B cell (primary cell): ENCODE data around the gene NRGN. TPM values are rescaled to one million over a fixed set of nuclear protein-coding genes. Genes with fewer than 3 reads are reported as not detected.

Experiments used
- ATAC-seq: fragments of 200-7000 bp; cut with Tn5 transposase; one replicate; pipeline ENCODE4 v1.10.0; 2021; ENCODE audit warnings: low read depth, mild to moderate bottlenecking, moderate number of reproducible peaks, moderate library complexity
- CTCF ChIA-PET: fragments of 350-600 bp; sonication (Branson Sonifier 250); formaldehyde crosslinking; loops from one replicate; lab custom pipeline; 2021; ENCODE audit warnings: antibody characterized with exemption, inconsistent platforms; lab: Charles Lee
- POLR2A ChIA-PET: fragments of 350-600 bp; sonication (Branson Sonifier 250); formaldehyde crosslinking; loops from one replicate; lab custom pipeline; 2021; ENCODE audit warnings: antibody characterized with exemption; lab: Charles Lee
- DNase-seq: peaks from one replicate; pipeline ENCODE4 v3.0.0; 2013
- H2AFZ ChIP-seq: 2 replicates; pipeline ENCODE4 v1.6.1; 2012; ENCODE audit warnings: mild to moderate bottlenecking, low read depth, low read length; ENCODE audit not compliant: insufficient read depth, poor library complexity, severe bottlenecking
- H3K27ac ChIP-seq, 2 donors: 1 replicate in 1 of 2; 2 replicates in 1 of 2; pipeline ENCODE4 v1.5.1; 2012 to 2013; ENCODE audit warnings: low read length in 2 of 2, mild to moderate bottlenecking in 2 of 2, moderate library complexity in 1 of 2
- H3K27me3 ChIP-seq, 4 experiments: fragments of 200-600 bp in 1 of 4; sonication (generic) in 1 of 4; replicated peaks in 1 of 4; 1 replicate in 2 of 4; 2 replicates in 2 of 4; pipeline versions ENCODE4 v1.6.1 to v1.7.0; 2013 to 2016; ENCODE audit warnings: low read length in 3 of 4, mild to moderate bottlenecking in 2 of 4, mixed read lengths in 1 of 4, moderate library complexity in 1 of 4; ENCODE audit not compliant: insufficient read depth in 4 of 4, control insufficient read depth in 3 of 4; ENCODE audit errors: control extremely low read depth in 1 of 4
- H3K36me3 ChIP-seq, 2 experiments: replicated peaks in 1 of 2; 1 replicate in 1 of 2; 2 replicates in 1 of 2; pipeline versions ENCODE4 v1.6.1 to v1.7.1; 2013; ENCODE audit warnings: low read length in 1 of 2; ENCODE audit not compliant: insufficient read depth in 2 of 2, control insufficient read depth in 1 of 2; ENCODE audit errors: control extremely low read depth in 1 of 2, extremely low read depth in 1 of 2
- H3K4me1 ChIP-seq, 2 donors: fragments of 200-600 bp in 1 of 2; sonication (generic) in 1 of 2; 1 replicate in 1 of 2; 2 replicates in 1 of 2; pipeline versions ENCODE4 v1.5.1 to v1.6.1; 2013 to 2017; ENCODE audit warnings: low read length in 2 of 2; ENCODE audit not compliant: control insufficient read depth in 2 of 2, insufficient read depth in 2 of 2
- H3K4me2 ChIP-seq: replicated peaks from 2 replicates; pipeline ENCODE3; 2012; ENCODE audit warnings: mild to moderate bottlenecking, low read depth, low read length; ENCODE audit not compliant: poor library complexity, severe bottlenecking
- H3K4me3 ChIP-seq, 5 experiments: fragments of 200-600 bp in 1 of 5; sonication (generic) in 1 of 5; 1 replicate in 3 of 5; 2 replicates in 2 of 5; pipeline versions ENCODE4 v1.5.1 to v1.7.0; 2011 to 2016; ENCODE audit warnings: low read length in 4 of 5, mild to moderate bottlenecking in 4 of 5, low read depth in 2 of 5, control low read depth in 1 of 5, moderate library complexity in 1 of 5; ENCODE audit not compliant: insufficient read depth in 1 of 5; ENCODE audit errors: control extremely low read depth in 1 of 5, extremely low read depth in 1 of 5
- H3K79me2 ChIP-seq: fragments of 200-600 bp; sonication (generic); one replicate; pipeline ENCODE4 v1.6.0; 2016; ENCODE audit warnings: low read length; ENCODE audit not compliant: control insufficient read depth, insufficient read depth
- H3K9ac ChIP-seq: fragments of 200-600 bp; sonication (generic); 2 replicates; pipeline ENCODE4 v1.6.1; 2017; ENCODE audit warnings: mild to moderate bottlenecking, low read length, moderate library complexity
- H3K9me3 ChIP-seq, 3 donors: one replicate each; pipeline versions ENCODE4 v1.6.1 to v1.7.1; 2013; ENCODE audit warnings: low read length in 2 of 3; ENCODE audit not compliant: control insufficient read depth in 2 of 3, insufficient read depth in 1 of 3; ENCODE audit errors: control extremely low read depth in 1 of 3
- H4K20me1 ChIP-seq: 2 replicates; pipeline ENCODE4 v1.6.0; 2012; ENCODE audit warnings: mild to moderate bottlenecking, low read length; ENCODE audit not compliant: insufficient read depth, control insufficient read depth, poor library complexity, severe bottlenecking
- H3K27ac Mint-ChIP-seq: one replicate; pipeline ENCODE4 v1.8.0; 2021; ENCODE audit warnings: mixed read lengths
- H3K27me3 Mint-ChIP-seq: one replicate; pipeline ENCODE4 v1.8.0; 2021; ENCODE audit warnings: mixed read lengths
- H3K4me1 Mint-ChIP-seq: one replicate; pipeline ENCODE4 v1.8.0; 2021; ENCODE audit warnings: mixed read lengths
- H3K4me3 Mint-ChIP-seq: one replicate; pipeline ENCODE4 v1.8.0; 2021; ENCODE audit warnings: mixed read lengths
- H3K9me3 Mint-ChIP-seq: one replicate; pipeline ENCODE4 v1.8.0; 2022; ENCODE audit warnings: mixed read lengths; ENCODE audit not compliant: insufficient read depth
- EZH2 ChIP-seq: IDR thresholded peaks from 2 replicates; pipeline ENCODE4 v1.6.1; 2012; ENCODE audit warnings: borderline replicate concordance, low read depth, mild to moderate bottlenecking, moderate library complexity, low read length; ENCODE audit not compliant: insufficient read depth, poor library complexity, severe bottlenecking
- WGBS: methylation state at CpG from one replicate; pipeline ENCODE4 v1.1.5; 2013; ENCODE audit warnings: missing lambda C conversion rate; ENCODE audit not compliant: insufficient coverage; 5-methylcytosine and 5-hydroxymethylcytosine counted together
- intact Hi-C: fragments of 100-400 bp; cut with micrococcal nuclease; formaldehyde crosslinking; loops from one replicate; pipeline ENCODE4 v1.10.0; 2022
- polyA plus RNA-seq: library from polyadenylated mRNA; depleted of rRNA; stranded (reverse); fragments of >200 nt; gene quantifications from 2 replicates; pipeline ENCODE4 v1.2.3, GENCODE V29; 2012
- total RNA-seq, 2 donors: library from RNA; stranded (reverse); fragments of 120-200 nt in 1 of 2; gene quantifications; 1 replicate in 1 of 2; 2 replicates in 1 of 2; pipeline versions ENCODE4 v1.2.3 to v1.2.4, GENCODE V29; 2013 to 2022
- TF ChIP-seq, protein P1 (sequence below): fragments of 200-600 bp; IDR thresholded peaks from one replicate; pipeline ENCODE4 v1.8.0; 2022; ENCODE audit warnings: antibody characterized with exemption, mild to moderate bottlenecking

Gene NRGN
- total and polyA plus RNA-seq, 2 donors (not counting 1 experiment from before 2014, with no cell fraction given), result 3.1 TPM; not detected in 1

GRCh38 chr11:124747406-124748099, 7.8 kb downstream of the NRGN start:
- H3K9me3 ChIP-seq, result no peaks in the 10 kb centered on the region
- no peaks in the 10 kb centered on the region for H3K27me3 Mint-ChIP-seq
- no peaks in the 10 kb centered on the region for H4K20me1 ChIP-seq
- peaks cover 35% of the 10 kb centered on the region for H3K4me1 Mint-ChIP-seq
- H3K4me1 ChIP-seq, result peaks cover 24 to 43% of the 10 kb centered on the region in 2 donors
- H3K4me3 ChIP-seq, result peak overlapping the region in 1 of 5 experiments; percentile 97
- no peaks in the 10 kb centered on the region for H3K36me3 ChIP-seq
- intact Hi-C loops, result loop anchor here (1.0 to 5.0 kb wide), 6 partner anchors 8 to 1007 kb away; partner anchors contain the start of genes CCDC15, NRGN, TBRG1 and ZNF202
- H3K79me2 ChIP-seq, result peaks cover 5% of the 10 kb centered on the region
- no peak overlapping the region for H3K9ac ChIP-seq
- TF ChIP-seq, protein P1, sequence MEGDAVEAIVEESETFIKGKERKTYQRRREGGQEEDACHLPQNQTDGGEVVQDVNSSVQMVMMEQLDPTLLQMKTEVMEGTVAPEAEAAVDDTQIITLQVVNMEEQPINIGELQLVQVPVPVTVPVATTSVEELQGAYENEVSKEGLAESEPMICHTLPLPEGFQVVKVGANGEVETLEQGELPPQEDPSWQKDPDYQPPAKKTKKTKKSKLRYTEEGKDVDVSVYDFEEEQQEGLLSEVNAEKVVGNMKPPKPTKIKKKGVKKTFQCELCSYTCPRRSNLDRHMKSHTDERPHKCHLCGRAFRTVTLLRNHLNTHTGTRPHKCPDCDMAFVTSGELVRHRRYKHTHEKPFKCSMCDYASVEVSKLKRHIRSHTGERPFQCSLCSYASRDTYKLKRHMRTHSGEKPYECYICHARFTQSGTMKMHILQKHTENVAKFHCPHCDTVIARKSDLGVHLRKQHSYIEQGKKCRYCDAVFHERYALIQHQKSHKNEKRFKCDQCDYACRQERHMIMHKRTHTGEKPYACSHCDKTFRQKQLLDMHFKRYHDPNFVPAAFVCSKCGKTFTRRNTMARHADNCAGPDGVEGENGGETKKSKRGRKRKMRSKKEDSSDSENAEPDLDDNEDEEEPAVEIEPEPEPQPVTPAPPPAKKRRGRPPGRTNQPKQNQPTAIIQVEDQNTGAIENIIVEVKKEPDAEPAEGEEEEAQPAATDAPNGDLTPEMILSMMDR, result no peak
- no peak for TF ChIP-seq EZH2
- H2AFZ ChIP-seq, result peak overlapping the region; percentile 93
- peaks cover 0 to 2% (median 0%) of the 10 kb centered on the region in 4 experiments for H3K27me3 ChIP-seq
- H3K4me3 Mint-ChIP-seq, result peak overlapping the region; percentile 99
- no peak overlapping the region for H3K27ac ChIP-seq
- DNase-seq (no peak), ATAC-seq (no peak)
- WGBS, result 72% methylated on average over 3 of the region's 14 CpGs
- ChIA-PET CTCF (interaction anchor here (1.0 to 9.8 kb wide), 14 partner anchors 8 to 129 kb away, joined by 3 to 153 read pairs (median 5); partner anchors contain the start of gene ESAM), POLR2A (interaction anchor here (1.2 to 2.1 kb wide), 5 partner anchors 11 to 74 kb away, joined by 4 to 9 read pairs (median 7); partner anchors contain the start of genes ESAM, MSANTD2, SIAE and SPA17)
- H3K27ac Mint-ChIP-seq, result peak overlapping the region; percentile 37
- H3K4me2 ChIP-seq, result peak overlapping the region; percentile 97
- no peaks in the 10 kb centered on the region for H3K9me3 Mint-ChIP-seq

DNA sequence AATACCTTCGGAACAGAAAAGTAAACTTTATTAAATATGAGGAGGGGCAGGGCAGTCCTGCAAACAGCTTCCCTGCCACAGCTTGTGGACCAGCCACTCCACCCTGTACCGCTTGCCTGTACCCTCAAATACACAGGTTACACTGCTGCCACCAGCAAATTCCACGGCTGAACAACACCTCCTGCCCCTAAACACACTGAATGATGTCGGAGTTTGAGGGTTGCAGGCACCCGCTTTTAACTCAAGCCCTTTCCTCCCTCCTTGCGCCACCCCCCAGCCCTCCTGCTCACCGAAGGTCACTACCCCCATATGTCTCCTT, 8.3 kb downstream of the NRGN start:
- peaks cover 5% of the 10 kb centered on the region for H3K79me2 ChIP-seq
- H3K4me1 Mint-ChIP-seq, result peaks cover 35% of the 10 kb centered on the region
- POLR2A ChIA-PET, result no interaction called here
- peak overlapping the region; percentile 46 for H3K27ac Mint-ChIP-seq
- H4K20me1 ChIP-seq, result no peaks in the 10 kb centered on the region
- H2AFZ ChIP-seq, result no peak overlapping the region
- no peak for DNase-seq
- CTCF ChIA-PET, result interaction anchor here (1.0 to 9.8 kb wide), 6 partner anchors 14 to 90 kb away, joined by 3 to 153 read pairs (median 4); partner anchors contain the start of gene ESAM
- no peaks in the 10 kb centered on the region for H3K9me3 ChIP-seq
- H3K4me3 Mint-ChIP-seq, result peak overlapping the region; percentile 99
- no peak overlapping the region for H3K4me3 ChIP-seq
- no peak overlapping the region for H3K9ac ChIP-seq
- no peaks in the 10 kb centered on the region for H3K9me3 Mint-ChIP-seq
- no peak overlapping the region for H3K4me2 ChIP-seq
- intact Hi-C loops, result loop anchor here (5.0 kb wide), 2 partner anchors 126 to 204 kb away; partner anchors contain the start of genes CCDC15 and TBRG1
- no peak for ATAC-seq
- TF ChIP-seq EZH2, result no peak
- TF ChIP-seq, protein P1, result no peak
- no peaks in the 10 kb centered on the region for H3K27me3 ChIP-seq
- H3K27me3 Mint-ChIP-seq, result no peaks in the 10 kb centered on the region
- no peak overlapping the region for H3K27ac ChIP-seq
- H3K4me1 ChIP-seq, result peaks cover 24 to 47% of the 10 kb centered on the region in 2 donors
- 97% methylated on average over 6 of the region's 7 CpGs for WGBS
- no peaks in the 10 kb centered on the region for H3K36me3 ChIP-seq
